BE2C (cell line): Measurements from ENCODE around the gene ADAM10.

Experiments
- DNase-seq: peaks from one replicate; pipeline ENCODE4 v3.0.0-alpha.2; 2020
- H3K27me3 ChIP-seq: fragments of 250-450 bp; sonication (Bioruptor Pico); 2 replicates; pipeline ENCODE4 v1.5.1; 2020; ENCODE audit warnings: mild to moderate bottlenecking
- H3K36me3 ChIP-seq: fragments of 250-450 bp; sonication (Bioruptor Pico); 2 replicates; pipeline ENCODE4 v1.5.1; 2020; ENCODE audit warnings: mild to moderate bottlenecking
- H3K4me1 ChIP-seq: fragments of 250-450 bp; sonication (Bioruptor Pico); 2 replicates; pipeline ENCODE4 v1.5.1; 2020
- H3K4me3 ChIP-seq: 2 replicates; pipeline ENCODE4 v1.5.1; 2011; ENCODE audit warnings: low read depth, low read length
- H3K9me3 ChIP-seq: fragments of 250-450 bp; sonication (Bioruptor Pico); 2 replicates; pipeline ENCODE4 v1.5.1; 2020
- TF ChIP-seq, protein P1 (sequence below): IDR thresholded peaks from 2 replicates; pipeline ENCODE4 v1.5.1; 2012; ENCODE audit warnings: mild to moderate bottlenecking, low read depth, low read length

Gene ADAM10

DNA sequence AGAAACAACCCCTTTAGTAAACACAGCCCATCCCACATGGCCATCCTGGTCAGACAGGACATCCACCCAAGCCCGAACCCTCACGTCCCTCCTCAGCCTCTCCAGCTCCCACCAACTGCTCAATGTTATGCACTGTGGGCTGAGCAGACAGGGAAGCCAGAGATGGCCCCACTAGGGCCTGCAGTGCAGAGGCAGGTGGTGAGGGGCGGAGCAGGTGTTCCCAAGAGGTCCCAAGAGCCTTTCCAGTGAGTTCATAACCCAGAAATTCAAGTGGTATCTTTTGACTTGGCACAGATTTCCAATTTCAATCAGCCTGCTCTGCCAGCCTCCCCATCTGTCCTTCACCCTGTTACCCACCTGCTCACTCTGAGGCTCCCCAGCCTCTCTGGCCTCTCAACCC is 187.4 kb downstream of the ADAM10 start:
- H3K4me1 ChIP-seq = peaks cover 9% of the 10 kb centered on the region
- TF ChIP-seq, protein P1, sequence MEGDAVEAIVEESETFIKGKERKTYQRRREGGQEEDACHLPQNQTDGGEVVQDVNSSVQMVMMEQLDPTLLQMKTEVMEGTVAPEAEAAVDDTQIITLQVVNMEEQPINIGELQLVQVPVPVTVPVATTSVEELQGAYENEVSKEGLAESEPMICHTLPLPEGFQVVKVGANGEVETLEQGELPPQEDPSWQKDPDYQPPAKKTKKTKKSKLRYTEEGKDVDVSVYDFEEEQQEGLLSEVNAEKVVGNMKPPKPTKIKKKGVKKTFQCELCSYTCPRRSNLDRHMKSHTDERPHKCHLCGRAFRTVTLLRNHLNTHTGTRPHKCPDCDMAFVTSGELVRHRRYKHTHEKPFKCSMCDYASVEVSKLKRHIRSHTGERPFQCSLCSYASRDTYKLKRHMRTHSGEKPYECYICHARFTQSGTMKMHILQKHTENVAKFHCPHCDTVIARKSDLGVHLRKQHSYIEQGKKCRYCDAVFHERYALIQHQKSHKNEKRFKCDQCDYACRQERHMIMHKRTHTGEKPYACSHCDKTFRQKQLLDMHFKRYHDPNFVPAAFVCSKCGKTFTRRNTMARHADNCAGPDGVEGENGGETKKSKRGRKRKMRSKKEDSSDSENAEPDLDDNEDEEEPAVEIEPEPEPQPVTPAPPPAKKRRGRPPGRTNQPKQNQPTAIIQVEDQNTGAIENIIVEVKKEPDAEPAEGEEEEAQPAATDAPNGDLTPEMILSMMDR = no peak
- no peaks in the 10 kb centered on the region for H3K36me3 ChIP-seq
- no peaks in the 10 kb centered on the region for H3K27me3 ChIP-seq
- no peak overlapping the region for H3K4me3 ChIP-seq
- no peaks in the 10 kb centered on the region for H3K9me3 ChIP-seq
- DNase-seq = no peak

DNA sequence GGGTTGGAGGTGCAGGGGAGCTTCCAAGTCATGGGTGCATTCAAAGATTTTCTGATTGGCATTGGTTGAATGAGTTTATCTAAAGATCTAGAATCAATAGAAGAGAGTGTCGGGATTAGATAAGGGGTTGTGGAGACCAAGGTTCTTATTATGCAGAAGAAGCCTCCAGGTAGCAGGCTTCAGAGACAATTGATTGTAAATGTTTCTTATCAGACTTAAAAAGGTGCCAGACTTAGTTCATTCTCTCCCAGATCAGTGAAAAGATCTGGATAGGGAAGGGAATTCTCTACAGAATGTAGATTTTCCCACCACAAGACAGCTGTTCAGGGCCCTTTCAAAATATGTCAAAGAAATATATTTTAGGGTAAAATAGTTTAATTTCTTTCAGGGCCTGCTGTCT is 188.2 kb downstream of the ADAM10 start:
- TF ChIP-seq, protein P1 = no peak
- Histone ChIP-seq H3K27me3 (no peaks in the 10 kb centered on the region), H3K36me3 (no peaks in the 10 kb centered on the region), H3K4me1 (peaks cover 9% of the 10 kb centered on the region), H3K9me3 (no peaks in the 10 kb centered on the region), H3K4me3 (no peak overlapping the region)
- no peak for DNase-seq

DNA sequence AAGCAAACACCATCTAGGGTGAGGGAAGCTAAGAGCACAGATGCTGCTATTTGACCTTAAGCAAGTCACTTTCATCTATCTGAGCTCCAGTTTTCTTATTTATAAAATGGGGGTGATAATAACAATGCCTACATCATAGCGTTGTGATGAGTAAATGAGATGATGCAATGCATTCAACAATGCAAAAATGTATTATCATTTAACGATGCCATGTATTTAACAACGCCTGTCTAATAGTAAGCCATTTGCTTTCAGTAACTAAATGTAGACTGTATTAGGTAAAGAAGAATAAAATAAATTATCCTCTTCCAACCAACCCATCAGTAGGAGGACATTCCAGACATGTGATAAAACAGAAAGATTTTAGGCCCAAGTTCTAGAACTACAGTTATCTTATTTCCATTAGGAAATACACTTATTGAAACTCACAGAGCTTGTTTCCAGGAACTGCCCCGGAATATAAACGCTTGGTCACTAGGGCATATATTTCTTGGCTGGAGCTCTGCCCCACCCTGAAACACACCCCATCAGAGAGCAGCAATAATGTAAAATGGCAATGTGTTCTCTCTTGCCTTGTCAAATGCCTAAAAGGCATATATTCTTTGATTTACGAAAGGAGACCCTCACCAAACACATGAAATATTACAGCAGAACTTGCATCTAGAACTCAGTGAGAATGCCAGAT is 189.5 kb downstream of the ADAM10 start:
- H3K9me3 ChIP-seq = no peaks in the 10 kb centered on the region
- no peaks in the 10 kb centered on the region for H3K27me3 ChIP-seq
- no peak for DNase-seq
- H3K4me3 ChIP-seq = no peak overlapping the region
- TF ChIP-seq, protein P1 = no peak
- H3K36me3 ChIP-seq = no peaks in the 10 kb centered on the region
- H3K4me1 ChIP-seq = peaks cover 4% of the 10 kb centered on the region

DNA sequence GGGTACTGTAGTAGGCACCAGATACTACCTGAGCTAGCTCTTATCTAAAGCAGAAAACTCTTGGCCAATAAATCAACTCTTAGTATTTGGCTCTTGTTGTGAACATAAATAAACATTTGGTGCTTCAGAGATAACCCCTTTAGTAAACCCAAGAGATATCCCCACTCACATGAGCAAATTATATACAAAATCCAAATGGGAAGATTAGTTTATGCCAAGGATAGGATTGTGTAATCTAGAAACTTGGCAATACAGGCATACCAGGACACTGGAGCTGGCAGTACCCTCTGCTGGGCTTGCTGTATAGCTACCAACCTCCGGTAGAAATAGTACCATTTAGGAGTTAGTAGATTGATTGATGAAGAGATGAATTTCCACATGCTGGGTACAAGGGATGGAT is 190.7 kb downstream of the ADAM10 start:
- H3K4me1 ChIP-seq = no peaks in the 10 kb centered on the region; the same call in 1 of the 2 replicates
- H3K36me3 ChIP-seq = no peaks in the 10 kb centered on the region
- H3K27me3 ChIP-seq = no peaks in the 10 kb centered on the region
- TF ChIP-seq, protein P1 = no peak
- H3K9me3 ChIP-seq = no peaks in the 10 kb centered on the region
- no peak for DNase-seq
- no peak overlapping the region for H3K4me3 ChIP-seq

DNA sequence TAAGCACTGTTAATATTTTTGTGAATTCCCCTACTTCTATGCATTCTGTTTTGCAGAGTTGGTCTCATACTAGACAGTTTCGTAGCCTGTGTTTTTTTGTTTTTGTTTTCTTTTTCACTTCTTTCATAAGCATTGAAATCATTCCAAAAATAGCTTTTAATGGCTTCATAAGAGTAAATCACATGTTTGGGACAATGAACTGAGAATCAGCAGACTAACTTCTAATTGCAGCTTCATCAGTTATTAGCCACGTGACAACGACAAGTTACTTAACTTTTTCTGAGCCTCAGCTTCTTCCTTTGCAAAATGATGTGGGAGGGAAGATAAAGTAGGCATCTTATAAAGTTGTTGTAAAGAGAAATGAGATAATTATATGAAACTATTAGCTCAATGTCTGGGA is 193.0 kb downstream of the ADAM10 start:
- H3K4me3 ChIP-seq = no peak overlapping the region
- peaks cover 5% of the 10 kb centered on the region; the same call in 1 of the 2 replicates for H3K4me1 ChIP-seq
- no peaks in the 10 kb centered on the region for H3K36me3 ChIP-seq
- no peaks in the 10 kb centered on the region for H3K9me3 ChIP-seq
- no peaks in the 10 kb centered on the region for H3K27me3 ChIP-seq
- TF ChIP-seq, protein P1 = no peak
- DNase-seq = no peak

DNA sequence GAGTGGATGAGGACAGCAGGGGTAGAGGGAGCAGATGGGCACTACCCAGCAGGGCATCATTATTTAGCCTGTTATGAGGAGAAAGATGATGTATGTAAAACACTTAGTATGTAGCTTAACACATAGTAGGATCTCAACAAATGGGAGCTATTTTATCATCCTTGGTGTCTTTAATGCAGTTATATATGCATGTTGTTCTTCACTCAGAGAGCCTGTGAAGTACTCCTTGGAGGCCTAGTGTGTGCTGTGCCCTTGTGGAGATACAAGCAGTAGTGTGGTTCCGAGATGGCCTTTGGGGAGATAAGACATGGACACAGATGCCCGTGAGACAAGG is 193.5 kb downstream of the ADAM10 start:
- Histone ChIP-seq H3K9me3 (no peaks in the 10 kb centered on the region), H3K27me3 (no peaks in the 10 kb centered on the region), H3K4me1 (peaks cover 7% of the 10 kb centered on the region; the same call in 1 of the 2 replicates), H3K4me3 (no peak overlapping the region), H3K36me3 (no peaks in the 10 kb centered on the region)
- TF ChIP-seq, protein P1 = no peak
- no peak for DNase-seq
